OCI-LY3 (cell line): ENCODE measurements around the gene MGAT4C.

Experiments
- CTCF ChIP-seq: fragments of 200-600, 300-600 bp; sonication (generic); IDR thresholded peaks from 2 replicates; pipeline ENCODE4 v1.5.1; 2014; ENCODE audit warnings: antibody characterized with exemption, low read length, low read depth
- EZH2phosphoT487 ChIP-seq: fragments of 200-600 bp; shearing (Covaris generic); IDR thresholded peaks from 2 replicates; pipeline ENCODE4 v1.6.1; 2018; ENCODE audit warnings: antibody characterized with exemption, mixed run types, low read depth

GRCh38 chr12:86228656-86229055 is 27.5 kb downstream of the MGAT4C start:
- no peak for TF ChIP-seq CTCF
- no peak for TF ChIP-seq EZH2phosphoT487
